Measurements from ENCODE around the gene AAMP.

Gene AAMP

GRCh38 chr2:218234521-218234920 lies 35.4 kb downstream of the AAMP start:
- Histone ChIP-seq H3K4me2 (ENCODE audit: low read depth, low read length, poor library complexity, severe bottlenecking) (no peak overlapping the region), H3K27me3 (ENCODE audit: low read length) (no peaks in the 10 kb centered on the region), H3K9me2 (replicated peaks; ENCODE audit: insufficient read depth, low read length) (no peaks in the 10 kb centered on the region), H4K20me1 (ENCODE audit: low read depth, low read length) (peaks cover 13% of the 10 kb centered on the region; the same call in 1 of the 2 replicates), H3K9me3 (ENCODE audit: insufficient read depth, low read length) (no peaks in the 10 kb centered on the region), H3K4me3 (ENCODE audit: insufficient read depth, low read length, poor library complexity, severe bottlenecking) (no peak overlapping the region), H3F3A (ENCODE audit: insufficient read depth) (peaks cover 3% of the 10 kb centered on the region; the same call in 1 of the 2 replicates), H3K36me3 (ENCODE audit: low read length) (peaks cover 67% of the 10 kb centered on the region), H3K79me2 (ENCODE audit: insufficient read depth, low read length) (peaks cover 23% of the 10 kb centered on the region), H3K27ac (ENCODE audit: low read depth, low read length) (no peak overlapping the region), H3K9ac (ENCODE audit: low read length) (no peak overlapping the region), H2AFZ (ENCODE audit: low read depth, low read length, severe bottlenecking) (no peak overlapping the region)
- TF ChIP-seq EZH2phosphoT487 (conservative IDR thresholded peaks at IDR 0.05; ENCODE audit: low read length) (no peak), CTCF (IDR thresholded peaks at IDR 0.05; ENCODE audit: insufficient read depth, low read length, poor library complexity, severe bottlenecking) (no peak)

GRCh38 chr2:218233543-218233942 lies 36.4 kb downstream of the AAMP start:
- Histone ChIP-seq H3K9ac (ENCODE audit: low read length) (no peak overlapping the region), H3F3A (ENCODE audit: insufficient read depth) (peaks cover 13% of the 10 kb centered on the region; the same call in 1 of the 2 replicates), H4K20me1 (ENCODE audit: low read depth, low read length) (peaks cover 13% of the 10 kb centered on the region; the same call in 1 of the 2 replicates), H3K27ac (ENCODE audit: low read depth, low read length) (no peak overlapping the region), H3K9me3 (ENCODE audit: insufficient read depth, low read length) (no peaks in the 10 kb centered on the region), H3K9me2 (replicated peaks; ENCODE audit: insufficient read depth, low read length) (no peaks in the 10 kb centered on the region), H3K27me3 (ENCODE audit: low read length) (no peaks in the 10 kb centered on the region), H3K4me2 (ENCODE audit: low read depth, low read length, poor library complexity, severe bottlenecking) (no peak overlapping the region), H2AFZ (ENCODE audit: low read depth, low read length, severe bottlenecking) (no peak overlapping the region), H3K36me3 (ENCODE audit: low read length) (peaks cover 68% of the 10 kb centered on the region), H3K4me3 (ENCODE audit: insufficient read depth, low read length, poor library complexity, severe bottlenecking) (no peak overlapping the region), H3K79me2 (ENCODE audit: insufficient read depth, low read length) (peaks cover 31% of the 10 kb centered on the region)
- TF ChIP-seq EZH2phosphoT487 (conservative IDR thresholded peaks at IDR 0.05; ENCODE audit: low read length) (no peak), CTCF (IDR thresholded peaks at IDR 0.05; ENCODE audit: insufficient read depth, low read length, poor library complexity, severe bottlenecking) (no peak)

GRCh38 chr2:218230882-218231281 lies 39.1 kb downstream of the AAMP start:
- H3K27me3 ChIP-seq (ENCODE audit: low read length), result no peaks in the 10 kb centered on the region
- H3K9me3 ChIP-seq (ENCODE audit: insufficient read depth, low read length), result no peaks in the 10 kb centered on the region
- peaks cover 40% of the 10 kb centered on the region for H3K79me2 ChIP-seq (ENCODE audit: insufficient read depth, low read length)
- no peak overlapping the region for H3K9ac ChIP-seq (ENCODE audit: low read length)
- no peaks in the 10 kb centered on the region for H3K9me2 ChIP-seq (replicated peaks; ENCODE audit: insufficient read depth, low read length)
- H4K20me1 ChIP-seq (ENCODE audit: low read depth, low read length), result peaks cover 16% of the 10 kb centered on the region; the same call in 1 of the 2 replicates
- no peak overlapping the region for H3K4me3 ChIP-seq (ENCODE audit: insufficient read depth, low read length, poor library complexity, severe bottlenecking)
- no peak overlapping the region for H2AFZ ChIP-seq (ENCODE audit: low read depth, low read length, severe bottlenecking)
- H3K4me2 ChIP-seq (ENCODE audit: low read depth, low read length, poor library complexity, severe bottlenecking), result no peak overlapping the region
- H3F3A ChIP-seq (ENCODE audit: insufficient read depth), result peaks cover 13% of the 10 kb centered on the region; the same call in 1 of the 2 replicates
- no peak overlapping the region for H3K27ac ChIP-seq (ENCODE audit: low read depth, low read length)
- H3K36me3 ChIP-seq (ENCODE audit: low read length), result peaks cover 61% of the 10 kb centered on the region
- TF ChIP-seq EZH2phosphoT487 (conservative IDR thresholded peaks at IDR 0.05; ENCODE audit: low read length), result no peak
- no peak for TF ChIP-seq CTCF (IDR thresholded peaks at IDR 0.05; ENCODE audit: insufficient read depth, low read length, poor library complexity, severe bottlenecking)

Data from SU-DHL-6 (cell line).